HL-60 (cell line): Measurements from ENCODE around the gene DERL3.

Experiments used
- REST ChIP-seq: IDR thresholded peaks from 2 replicates; pipeline ENCODE4 v1.6.1; 2012; ENCODE audit warnings: low read depth; ENCODE audit not compliant: insufficient replicate concordance
- TF ChIP-seq, protein P1 (sequence below): IDR thresholded peaks from one replicate; pipeline ENCODE4 v1.5.1; 2011; ENCODE audit warnings: low read length, control low read depth, inconsistent platforms; ENCODE audit not compliant: insufficient read depth

- TF ChIP-seq, protein P1, sequence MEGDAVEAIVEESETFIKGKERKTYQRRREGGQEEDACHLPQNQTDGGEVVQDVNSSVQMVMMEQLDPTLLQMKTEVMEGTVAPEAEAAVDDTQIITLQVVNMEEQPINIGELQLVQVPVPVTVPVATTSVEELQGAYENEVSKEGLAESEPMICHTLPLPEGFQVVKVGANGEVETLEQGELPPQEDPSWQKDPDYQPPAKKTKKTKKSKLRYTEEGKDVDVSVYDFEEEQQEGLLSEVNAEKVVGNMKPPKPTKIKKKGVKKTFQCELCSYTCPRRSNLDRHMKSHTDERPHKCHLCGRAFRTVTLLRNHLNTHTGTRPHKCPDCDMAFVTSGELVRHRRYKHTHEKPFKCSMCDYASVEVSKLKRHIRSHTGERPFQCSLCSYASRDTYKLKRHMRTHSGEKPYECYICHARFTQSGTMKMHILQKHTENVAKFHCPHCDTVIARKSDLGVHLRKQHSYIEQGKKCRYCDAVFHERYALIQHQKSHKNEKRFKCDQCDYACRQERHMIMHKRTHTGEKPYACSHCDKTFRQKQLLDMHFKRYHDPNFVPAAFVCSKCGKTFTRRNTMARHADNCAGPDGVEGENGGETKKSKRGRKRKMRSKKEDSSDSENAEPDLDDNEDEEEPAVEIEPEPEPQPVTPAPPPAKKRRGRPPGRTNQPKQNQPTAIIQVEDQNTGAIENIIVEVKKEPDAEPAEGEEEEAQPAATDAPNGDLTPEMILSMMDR, result no peak
- no peak for TF ChIP-seq REST
These were observed 7.3 kb upstream of the DERL3 start for GRCh38 chr22:23846081-23846469.
